ENCODE results near the gene TTLL5.

Gene TTLL5

DNA sequence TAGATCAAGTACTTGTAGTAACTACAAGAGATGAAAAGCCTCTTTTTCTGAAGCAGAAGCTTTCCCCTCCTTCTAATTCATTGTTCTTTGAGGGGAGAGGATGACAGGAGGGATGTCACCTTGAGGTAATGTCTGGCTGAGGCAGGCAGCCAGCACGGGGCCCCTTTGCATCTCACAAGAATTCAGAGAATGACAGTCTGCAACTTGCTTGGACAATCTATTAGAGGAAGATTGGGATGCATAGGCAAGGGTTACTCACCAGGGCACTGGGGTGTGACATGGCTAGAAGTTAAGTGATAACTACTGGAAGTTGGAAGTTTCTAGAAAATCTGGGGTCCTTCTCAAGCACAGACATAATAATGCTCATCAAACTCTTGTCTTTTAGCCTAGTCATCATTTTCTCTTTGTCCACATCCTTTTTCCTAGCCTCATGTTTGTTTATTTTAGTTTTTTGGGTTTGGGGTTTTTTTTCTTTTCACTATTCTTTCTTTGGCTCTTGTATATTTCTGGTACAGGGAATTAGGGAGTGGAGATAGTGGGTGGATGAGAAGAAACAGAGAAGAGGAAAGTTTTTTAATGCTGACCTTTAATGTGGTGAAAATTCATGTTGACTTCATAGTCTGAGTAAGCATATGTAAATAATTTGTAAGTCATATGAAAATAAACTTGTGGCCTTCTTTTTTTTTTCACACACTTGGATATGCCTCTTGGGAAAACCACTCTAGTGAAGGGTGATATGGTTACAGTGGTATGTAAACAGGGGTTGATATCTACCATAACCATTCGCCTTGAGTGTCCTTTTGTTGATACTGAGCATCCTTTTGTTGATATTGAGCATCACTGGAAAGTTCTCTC, 55.1 kb downstream of the TTLL5 start:
- in situ Hi-C loops (cut with HindIII; ENCODE audit: low pct_unique_long_range_greater_than_20kb, low sequenced_read_pairs) = no loop called here
- no peak for TF ChIP-seq JUND (IDR thresholded peaks at IDR 0.05; ENCODE audit: low read depth)
- no peak for DNase-seq (ENCODE audit: low read depth in 1 of 2, low spot score in 1 of 2)

DNA sequence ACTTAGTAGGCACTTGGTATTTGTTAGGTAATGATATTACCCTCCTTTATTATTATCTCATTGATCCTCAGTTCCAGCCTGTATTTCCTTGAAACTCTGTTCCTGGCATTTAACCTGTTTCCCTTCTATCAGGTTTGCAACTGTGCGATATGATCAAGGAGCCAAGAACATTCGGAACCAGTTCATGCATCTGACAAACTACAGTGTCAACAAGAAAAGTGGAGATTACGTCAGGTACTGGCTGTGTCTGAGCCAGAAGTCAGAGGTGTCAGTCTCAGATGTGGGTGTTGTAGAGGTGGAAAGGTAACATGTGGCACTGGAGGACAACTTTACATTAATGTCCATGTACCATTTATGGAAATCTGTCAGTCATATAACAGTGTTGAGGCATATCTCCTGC, 56.7 kb downstream of the TTLL5 start:
- peak in 1 of 2 experiments; percentile 20 for DNase-seq (ENCODE audit: low read depth in 1 of 2, low spot score in 1 of 2)
- no peak for TF ChIP-seq JUND (IDR thresholded peaks at IDR 0.05; ENCODE audit: low read depth)
- in situ Hi-C loops (cut with HindIII; ENCODE audit: low pct_unique_long_range_greater_than_20kb, low sequenced_read_pairs) = no loop called here

DNA sequence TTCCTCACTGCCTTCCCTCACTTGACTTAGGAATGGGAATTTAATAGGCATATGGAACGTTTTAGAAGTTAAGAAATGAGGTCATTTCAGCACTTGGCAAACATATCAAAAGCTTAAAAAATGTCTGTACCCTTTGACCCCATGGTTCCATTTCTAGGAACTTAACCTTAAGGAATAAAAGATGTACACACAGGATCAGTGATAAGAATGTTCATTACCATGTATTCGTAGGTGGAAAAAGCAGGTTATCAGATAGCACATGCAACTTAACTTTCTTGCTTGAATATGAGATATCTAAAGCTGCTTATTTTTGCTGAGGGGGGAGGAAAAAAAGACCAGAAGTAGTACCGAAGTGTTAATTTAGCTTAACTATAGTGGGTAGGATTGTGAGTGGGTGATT, 57.2 kb downstream of the TTLL5 start:
- no peak for TF ChIP-seq JUND (IDR thresholded peaks at IDR 0.05; ENCODE audit: low read depth)
- in situ Hi-C loops (cut with HindIII; ENCODE audit: low pct_unique_long_range_greater_than_20kb, low sequenced_read_pairs) = no loop called here
- no peak for DNase-seq (ENCODE audit: low read depth in 1 of 2, low spot score in 1 of 2)

DNA sequence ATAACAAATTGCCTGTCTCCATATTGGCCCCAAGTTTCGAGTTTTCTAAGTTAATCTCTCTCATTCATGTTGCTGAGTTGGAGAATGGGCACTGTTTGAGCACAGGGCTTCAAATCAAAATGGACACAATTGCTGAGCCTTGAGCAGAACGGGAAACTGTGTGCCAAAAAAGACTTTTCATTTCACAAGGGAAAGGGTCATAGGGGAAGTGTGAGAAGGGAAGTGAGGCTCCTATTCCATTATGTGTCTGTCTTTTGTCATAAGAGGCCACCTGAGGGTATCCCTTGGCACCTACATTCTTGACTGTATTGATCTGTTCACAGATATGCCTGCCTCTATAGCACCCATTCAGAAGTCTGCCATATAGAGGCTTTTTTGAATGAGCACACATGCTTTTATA, 59.1 kb downstream of the TTLL5 start:
- in situ Hi-C loops (cut with HindIII; ENCODE audit: low pct_unique_long_range_greater_than_20kb, low sequenced_read_pairs) = no loop called here

DNA sequence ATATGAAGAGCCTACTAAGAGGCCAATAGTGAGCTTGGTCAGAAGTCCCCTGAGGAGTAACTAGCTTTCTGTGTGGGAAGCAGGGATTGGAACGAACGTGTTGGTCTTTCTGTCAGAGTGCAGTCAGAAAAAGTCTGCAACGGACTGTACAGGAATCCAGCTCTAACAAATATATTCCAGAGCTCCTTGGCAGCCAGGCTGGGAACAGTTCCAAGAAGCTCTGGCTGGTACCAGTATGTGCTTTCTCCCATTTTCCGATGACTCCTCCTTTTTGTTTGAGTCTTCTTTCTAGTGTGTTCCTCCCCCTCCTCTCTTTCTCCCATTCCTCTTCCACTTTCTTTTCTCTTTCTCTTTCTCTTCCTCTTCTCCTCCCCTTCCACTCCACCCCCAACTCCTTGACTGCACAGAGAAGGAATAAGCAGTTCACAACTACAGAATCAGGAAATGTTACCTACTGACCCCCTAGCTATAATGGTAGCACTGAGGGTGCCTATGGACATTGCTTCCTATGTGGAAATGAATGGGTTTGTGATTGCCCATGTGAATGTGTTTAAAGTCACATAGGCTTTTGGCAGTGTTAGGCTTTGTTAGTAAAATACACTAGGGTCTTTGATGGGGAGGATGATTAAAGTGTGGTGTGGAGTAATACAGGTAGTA, 59.9 kb downstream of the TTLL5 start:
- in situ Hi-C loops (cut with HindIII; ENCODE audit: low pct_unique_long_range_greater_than_20kb, low sequenced_read_pairs) = no loop called here
- DNase-seq (ENCODE audit: low read depth in 1 of 2, low spot score in 1 of 2) = no peak
- no peak for TF ChIP-seq JUND (IDR thresholded peaks at IDR 0.05; ENCODE audit: low read depth)

More for the DNA sequence above, 59.1 kb downstream of the TTLL5 start:
- no peak for TF ChIP-seq JUND (IDR thresholded peaks at IDR 0.05; ENCODE audit: low read depth)
- DNase-seq (ENCODE audit: low read depth in 1 of 2, low spot score in 1 of 2) = no peak

DNA sequence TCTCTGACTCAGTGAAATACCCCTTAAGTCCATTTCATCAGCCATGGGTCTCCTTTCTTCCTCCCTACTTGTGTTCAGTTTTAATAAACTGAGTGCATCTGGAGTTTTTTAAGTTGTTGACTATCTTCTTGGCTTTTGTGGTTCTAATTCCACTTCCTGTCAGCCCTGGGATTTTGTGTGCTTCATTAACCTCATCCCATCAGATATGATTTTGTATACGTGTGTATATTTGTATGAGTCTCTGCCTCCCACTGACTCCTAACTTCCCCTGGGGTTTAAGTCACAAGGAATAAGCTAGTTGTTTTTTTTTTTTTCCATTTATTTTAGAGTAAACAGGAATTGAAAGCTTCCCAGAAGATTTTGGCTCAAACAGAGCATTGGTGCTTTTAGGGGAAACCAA, 62.7 kb downstream of the TTLL5 start:
- no peak for TF ChIP-seq JUND (IDR thresholded peaks at IDR 0.05; ENCODE audit: low read depth)
- DNase-seq (ENCODE audit: low read depth in 1 of 2, low spot score in 1 of 2) = no peak
- in situ Hi-C loops (cut with HindIII; ENCODE audit: low pct_unique_long_range_greater_than_20kb, low sequenced_read_pairs) = no loop called here

DNA sequence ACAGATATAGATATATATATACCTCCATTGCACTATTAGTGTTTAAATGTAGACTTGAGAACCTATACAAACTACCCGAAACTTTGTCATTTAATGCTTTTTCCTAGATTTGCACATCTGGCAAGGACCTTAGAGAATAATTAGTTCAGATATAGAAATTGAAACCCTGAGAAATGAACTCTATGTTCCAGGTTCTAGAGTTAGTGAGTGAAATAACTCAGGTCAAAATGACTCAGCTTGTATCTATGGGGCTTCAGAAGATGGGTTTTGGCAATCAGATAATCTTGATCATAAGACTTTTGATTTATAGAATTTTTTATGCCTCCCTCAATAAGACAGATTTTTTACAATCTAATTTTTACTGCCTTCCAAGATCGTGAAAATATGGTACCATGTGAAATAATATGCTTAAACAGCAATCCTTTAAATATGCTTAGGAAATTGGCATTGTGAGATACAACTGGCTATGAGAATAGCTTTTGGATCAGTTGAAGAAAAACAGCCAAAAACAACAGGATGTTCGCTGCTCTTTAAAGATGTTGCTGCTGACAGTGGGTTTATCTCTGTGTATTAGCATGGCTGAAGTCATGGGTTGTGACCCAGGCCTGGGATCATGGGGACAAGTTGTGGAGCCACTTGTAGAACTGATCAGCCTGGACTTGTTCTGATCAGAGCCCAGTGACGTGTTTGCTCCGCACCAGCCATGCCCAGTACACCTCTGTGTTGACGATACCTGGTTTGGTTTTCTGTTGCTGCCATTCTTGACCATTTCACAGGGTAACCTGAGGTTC, 63.6 kb downstream of the TTLL5 start:
- in situ Hi-C loops (cut with HindIII; ENCODE audit: low pct_unique_long_range_greater_than_20kb, low sequenced_read_pairs) = no loop called here
- DNase-seq (ENCODE audit: low read depth in 1 of 2, low spot score in 1 of 2) = no peak
- no peak for TF ChIP-seq JUND (IDR thresholded peaks at IDR 0.05; ENCODE audit: low read depth)

DNA sequence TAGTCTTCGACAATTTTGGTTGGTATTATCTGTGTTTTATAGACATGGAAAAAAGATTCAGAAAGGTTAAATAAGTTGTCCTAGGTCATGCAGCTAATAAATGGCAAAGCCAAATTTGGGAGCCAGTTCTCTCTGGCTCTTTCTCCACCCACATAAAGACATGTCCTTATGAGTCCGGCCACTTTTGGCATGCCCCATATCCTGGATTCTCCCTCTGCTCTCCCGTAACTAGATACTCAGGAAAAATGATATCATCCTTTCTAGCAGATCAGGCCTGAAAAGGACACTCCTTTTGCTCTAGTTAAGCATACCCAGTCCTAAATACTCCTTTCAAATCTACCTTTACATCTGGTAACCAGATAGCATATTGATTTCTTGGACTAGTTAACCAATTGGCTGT, 64.4 kb downstream of the TTLL5 start:
- no peak for TF ChIP-seq JUND (IDR thresholded peaks at IDR 0.05; ENCODE audit: low read depth)
- no peak for DNase-seq (ENCODE audit: low read depth in 1 of 2, low spot score in 1 of 2)
- in situ Hi-C loops (cut with HindIII; ENCODE audit: low pct_unique_long_range_greater_than_20kb, low sequenced_read_pairs) = no loop called here

DNA sequence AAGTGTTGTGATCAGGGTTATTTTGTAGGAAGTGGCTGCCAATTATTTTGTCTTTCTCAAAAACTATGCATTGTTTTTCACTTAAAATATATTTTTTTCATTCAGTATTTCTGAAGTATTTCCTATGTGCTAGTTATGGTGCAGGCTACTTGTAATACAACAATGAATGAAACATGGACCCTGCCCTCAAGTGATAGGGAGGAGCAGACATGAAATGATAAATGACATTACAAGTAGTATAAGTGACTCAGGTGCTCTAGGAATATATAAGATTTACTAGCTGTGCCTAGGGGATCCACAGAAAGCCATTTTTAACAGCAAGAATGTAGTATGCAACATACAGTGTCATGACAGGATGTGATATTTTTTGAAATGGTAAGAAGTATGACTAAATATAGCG, 65.3 kb downstream of the TTLL5 start:
- no peak for DNase-seq (ENCODE audit: low read depth in 1 of 2, low spot score in 1 of 2)
- in situ Hi-C loops (cut with HindIII; ENCODE audit: low pct_unique_long_range_greater_than_20kb, low sequenced_read_pairs) = no loop called here
- TF ChIP-seq JUND (IDR thresholded peaks at IDR 0.05; ENCODE audit: low read depth) = no peak

DNA sequence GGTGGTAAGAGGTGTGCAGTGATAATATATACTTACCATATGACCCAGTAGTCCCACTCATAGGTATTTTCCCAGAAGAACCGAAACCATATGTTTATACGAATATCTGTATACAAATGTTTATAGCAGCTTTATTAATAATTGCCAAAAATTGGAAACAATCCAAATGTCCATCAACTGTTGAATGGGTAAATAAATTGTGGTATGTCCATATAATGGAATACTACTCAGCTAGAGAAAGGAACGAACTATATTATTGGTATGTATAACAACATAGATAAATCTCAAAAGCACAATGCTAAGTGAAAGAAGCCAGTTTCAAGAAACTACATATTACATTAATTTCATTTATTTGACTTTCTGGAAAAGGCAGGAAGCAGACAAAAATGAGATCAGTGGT, 66.1 kb downstream of the TTLL5 start:
- no peak for DNase-seq (ENCODE audit: low read depth in 1 of 2, low spot score in 1 of 2)
- no peak for TF ChIP-seq JUND (IDR thresholded peaks at IDR 0.05; ENCODE audit: low read depth)
- in situ Hi-C loops (cut with HindIII; ENCODE audit: low pct_unique_long_range_greater_than_20kb, low sequenced_read_pairs) = no loop called here

DNA sequence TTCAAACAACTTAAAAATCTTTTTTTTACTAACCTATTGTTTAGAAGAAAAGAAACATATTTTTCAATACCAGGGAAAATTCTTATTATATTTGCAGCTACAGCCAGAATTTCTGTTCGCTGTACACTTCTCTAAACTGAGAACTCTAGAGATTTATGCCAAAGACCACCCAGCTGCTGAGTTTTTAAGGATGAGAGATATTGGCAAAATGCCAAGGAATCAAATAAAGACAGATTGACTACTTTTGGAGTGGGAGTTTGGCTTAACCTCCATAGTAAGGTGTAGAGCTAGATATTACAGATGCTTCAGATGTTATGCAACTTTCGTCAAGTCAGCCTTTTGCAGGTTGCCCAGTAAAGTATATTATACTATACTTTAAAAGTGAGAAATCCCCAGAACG, 71.8 kb downstream of the TTLL5 start:
- TF ChIP-seq JUND (IDR thresholded peaks at IDR 0.05; ENCODE audit: low read depth) = no peak
- in situ Hi-C loops (cut with HindIII; ENCODE audit: low pct_unique_long_range_greater_than_20kb, low sequenced_read_pairs) = no loop called here
- DNase-seq (ENCODE audit: low read depth in 1 of 2, low spot score in 1 of 2) = no peak

DNA sequence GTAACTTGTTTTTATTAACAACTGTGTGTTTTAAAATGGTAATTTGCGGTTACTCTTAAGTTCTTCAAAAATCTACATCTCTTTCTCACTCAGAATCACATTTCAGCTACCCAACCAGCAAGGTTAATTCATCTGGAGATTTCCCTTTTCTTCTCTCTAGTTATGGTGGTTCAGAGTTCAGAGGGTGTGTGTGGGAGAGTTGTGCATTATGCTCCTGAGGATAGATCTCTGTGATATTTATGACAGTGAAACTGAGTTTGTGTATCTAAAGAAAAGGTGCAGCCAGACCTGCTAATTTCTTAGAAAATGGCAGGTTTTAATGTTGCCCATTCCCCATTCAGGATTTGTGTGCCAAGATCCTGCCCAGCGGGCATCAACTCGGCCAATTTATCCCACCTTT, 73.8 kb downstream of the TTLL5 start:
- in situ Hi-C loops (cut with HindIII; ENCODE audit: low pct_unique_long_range_greater_than_20kb, low sequenced_read_pairs) = no loop called here
- DNase-seq (ENCODE audit: low read depth in 1 of 2, low spot score in 1 of 2) = no peak
- no peak for TF ChIP-seq JUND (IDR thresholded peaks at IDR 0.05; ENCODE audit: low read depth)

Data from T47D (cell line).